HG02678 (cell line): Measurements from ENCODE around the gene NUDT7.

ENCODE experiments used
- ATAC-seq: cut with Tn5 transposase; IDR thresholded peaks from one replicate; pipeline ENCODE4 v1.9.1; 2021; ENCODE audit warnings: mild to moderate bottlenecking, moderate library complexity; ENCODE audit not compliant: unreplicated experiment

Gene NUDT7

GRCh38 chr16:77775911-77776909 lies 53.9 kb downstream of the NUDT7 start:
- ATAC-seq = no peak

- ATAC-seq = no peak
Observed at GRCh38 chr16:77777745-77778144, 55.4 kb downstream of the NUDT7 start.

- no peak for ATAC-seq
Observed at GRCh38 chr16:77780378-77780837, 58.1 kb downstream of the NUDT7 start.

- no peak for ATAC-seq
Observed at GRCh38 chr16:77781091-77781490, 58.8 kb downstream of the NUDT7 start.

GRCh38 chr16:77782694-77783093 lies 60.4 kb downstream of the NUDT7 start:
- no peak for ATAC-seq

- no peak for ATAC-seq
Observed at GRCh38 chr16:77784441-77785372, 62.4 kb downstream of the NUDT7 start.

- ATAC-seq = no peak
Observed at GRCh38 chr16:77785373-77785764, 63.1 kb downstream of the NUDT7 start.

GRCh38 chr16:77786186-77786847 lies 64.0 kb downstream of the NUDT7 start:
- no peak for ATAC-seq

- ATAC-seq = no peak
Observed at GRCh38 chr16:77787452-77787851, 65.1 kb downstream of the NUDT7 start.

GRCh38 chr16:77788181-77789084 lies 66.1 kb downstream of the NUDT7 start, which contains the start of gene VAT1L:
VAT1L (plus strand) TSS chr16:77788564; CDS start chr16:77788683, 119 bp downstream.
- no peak for ATAC-seq

- no peak for ATAC-seq
Observed at GRCh38 chr16:77789085-77790008, 67.0 kb downstream of the NUDT7 start.

- no peak for ATAC-seq
Observed at GRCh38 chr16:77790009-77790372, 67.7 kb downstream of the NUDT7 start.

GRCh38 chr16:77790912-77791311 lies 68.6 kb downstream of the NUDT7 start:
- ATAC-seq = no peak
